HUES64 (cell line): ENCODE results near the gene MACROD2.

ENCODE experiments used
- H3K27ac ChIP-seq: 2 replicates; pipeline ENCODE4 v1.7.0; 2013; ENCODE audit warnings: low read depth, low read length, inconsistent platforms
- H3K27me3 ChIP-seq: 2 replicates; pipeline ENCODE4 v1.6.1; 2013; ENCODE audit warnings: mild to moderate bottlenecking, low read length; ENCODE audit not compliant: insufficient read depth
- H3K36me3 ChIP-seq: 2 replicates; pipeline ENCODE4 v1.6.1; 2013; ENCODE audit warnings: mild to moderate bottlenecking, low read length; ENCODE audit not compliant: insufficient read depth
- H3K4me1 ChIP-seq: 2 replicates; pipeline ENCODE4 v1.6.1; 2013; ENCODE audit warnings: mild to moderate bottlenecking, low read length, moderate library complexity; ENCODE audit not compliant: insufficient read depth
- H3K4me3 ChIP-seq: 2 replicates; pipeline ENCODE4 v1.5.1; 2013; ENCODE audit warnings: mild to moderate bottlenecking, low read length, moderate library complexity
- H3K9ac ChIP-seq: 2 replicates; pipeline ENCODE4 v1.6.1; 2013; ENCODE audit warnings: mild to moderate bottlenecking, low read depth, low read length
- H3K9me3 ChIP-seq: 2 replicates; pipeline ENCODE4 v1.6.1; 2013; ENCODE audit warnings: low read depth, low read length; ENCODE audit not compliant: insufficient read depth
- WGBS: fragments of 150-250, 120-280 bp; methylation state at CpG from one replicate; pipeline ENCODE4 v1.1.7; 2013; ENCODE audit warnings: missing lambda C conversion rate; 5-methylcytosine and 5-hydroxymethylcytosine counted together

The MACROD2 gene

DNA sequence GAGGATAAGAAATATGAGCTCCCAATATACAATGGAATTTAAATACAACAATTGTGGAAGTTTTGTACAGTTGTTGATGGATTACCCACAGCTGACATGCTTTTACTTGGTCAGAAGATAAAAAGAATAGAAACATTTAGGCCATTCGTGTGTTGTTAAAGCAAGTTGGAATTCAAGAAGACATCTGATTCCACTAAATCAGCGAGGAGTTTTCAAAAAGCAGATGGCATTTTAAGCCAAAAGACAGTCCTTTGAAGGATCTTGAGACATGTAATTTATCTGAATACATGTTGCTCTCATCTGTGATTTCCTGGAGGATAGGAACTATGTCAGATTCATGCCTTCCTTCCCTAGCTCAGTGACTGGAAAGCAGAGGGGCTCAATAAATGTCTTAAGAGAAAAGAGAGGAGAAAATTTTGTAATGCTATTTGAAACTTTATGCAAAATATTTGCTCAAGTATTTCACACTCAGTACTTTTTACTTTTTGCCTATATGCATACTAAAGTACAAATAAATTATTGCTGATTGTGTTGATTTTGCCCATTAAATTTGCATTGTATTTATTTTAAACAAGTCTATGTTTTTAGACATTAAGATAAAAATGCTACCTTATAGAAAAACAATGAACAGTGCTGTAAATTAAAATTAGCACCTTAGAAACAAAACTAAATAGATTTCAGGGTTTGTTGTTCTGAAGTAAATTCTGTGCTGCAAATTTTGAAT lies 1075.9 kb downstream of the MACROD2 start:
- WGBS = 93% methylated on average over 2 of the region's 2 CpGs
- Histone ChIP-seq H3K27ac (no peak overlapping the region), H3K36me3 (no peaks in the 10 kb centered on the region), H3K27me3 (no peaks in the 10 kb centered on the region), H3K4me3 (no peak overlapping the region), H3K4me1 (no peaks in the 10 kb centered on the region), H3K9ac (no peak overlapping the region), H3K9me3 (no peaks in the 10 kb centered on the region)

GRCh38 chr20:15072316-15072715 lies 1077.0 kb downstream of the MACROD2 start:
- Histone ChIP-seq H3K36me3 (no peaks in the 10 kb centered on the region), H3K27me3 (no peaks in the 10 kb centered on the region), H3K9ac (no peak overlapping the region), H3K9me3 (no peaks in the 10 kb centered on the region), H3K4me3 (no peak overlapping the region), H3K27ac (no peak overlapping the region), H3K4me1 (peaks cover 2% of the 10 kb centered on the region)

DNA sequence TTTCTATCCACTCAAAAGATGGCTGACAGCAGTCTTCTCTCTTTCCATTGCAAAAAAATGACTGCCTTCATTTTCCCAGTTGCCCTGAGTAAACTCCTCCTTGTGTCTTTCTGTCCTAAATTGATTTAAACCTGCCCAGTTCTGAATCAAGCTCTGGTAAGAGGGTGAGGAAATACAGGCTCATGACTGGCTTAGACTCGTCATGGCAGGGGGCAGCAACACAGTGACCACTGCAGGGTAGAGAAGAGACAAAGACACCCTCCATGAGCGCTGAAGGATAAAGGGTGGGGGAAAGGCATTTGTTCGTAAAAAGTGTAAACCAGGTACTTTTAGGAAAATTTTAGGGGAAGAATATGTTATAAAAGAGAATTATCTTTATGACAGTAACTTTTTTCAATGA lies 1080.3 kb downstream of the MACROD2 start:
- 80% methylated on average over 3 of the region's 3 CpGs for WGBS
- Histone ChIP-seq H3K9me3 (no peaks in the 10 kb centered on the region), H3K27me3 (no peaks in the 10 kb centered on the region), H3K9ac (no peak overlapping the region), H3K27ac (no peak overlapping the region), H3K4me3 (no peak overlapping the region), H3K36me3 (no peaks in the 10 kb centered on the region), H3K4me1 (peaks cover 9% of the 10 kb centered on the region)

GRCh38 chr20:15076785-15077184 lies 1081.5 kb downstream of the MACROD2 start:
- H3K9me3 ChIP-seq = no peaks in the 10 kb centered on the region
- no peak overlapping the region for H3K9ac ChIP-seq
- no CpG with 5 or more reads among the region's 1 CpG for WGBS
- H3K27me3 ChIP-seq = no peaks in the 10 kb centered on the region
- H3K27ac ChIP-seq = no peak overlapping the region
- H3K4me3 ChIP-seq = no peak overlapping the region
- H3K36me3 ChIP-seq = no peaks in the 10 kb centered on the region
- peaks cover 9% of the 10 kb centered on the region for H3K4me1 ChIP-seq

- WGBS = 77% methylated on average over 6 of the region's 6 CpGs
- no peaks in the 10 kb centered on the region for H3K9me3 ChIP-seq
- no peak overlapping the region for H3K9ac ChIP-seq
- H3K36me3 ChIP-seq = no peaks in the 10 kb centered on the region
- peaks cover 9% of the 10 kb centered on the region for H3K4me1 ChIP-seq
- H3K27me3 ChIP-seq = no peaks in the 10 kb centered on the region
- H3K27ac ChIP-seq = no peak overlapping the region
- no peak overlapping the region for H3K4me3 ChIP-seq
Observed at GRCh38 chr20:15077733-15078250, 1082.5 kb downstream of the MACROD2 start.

DNA sequence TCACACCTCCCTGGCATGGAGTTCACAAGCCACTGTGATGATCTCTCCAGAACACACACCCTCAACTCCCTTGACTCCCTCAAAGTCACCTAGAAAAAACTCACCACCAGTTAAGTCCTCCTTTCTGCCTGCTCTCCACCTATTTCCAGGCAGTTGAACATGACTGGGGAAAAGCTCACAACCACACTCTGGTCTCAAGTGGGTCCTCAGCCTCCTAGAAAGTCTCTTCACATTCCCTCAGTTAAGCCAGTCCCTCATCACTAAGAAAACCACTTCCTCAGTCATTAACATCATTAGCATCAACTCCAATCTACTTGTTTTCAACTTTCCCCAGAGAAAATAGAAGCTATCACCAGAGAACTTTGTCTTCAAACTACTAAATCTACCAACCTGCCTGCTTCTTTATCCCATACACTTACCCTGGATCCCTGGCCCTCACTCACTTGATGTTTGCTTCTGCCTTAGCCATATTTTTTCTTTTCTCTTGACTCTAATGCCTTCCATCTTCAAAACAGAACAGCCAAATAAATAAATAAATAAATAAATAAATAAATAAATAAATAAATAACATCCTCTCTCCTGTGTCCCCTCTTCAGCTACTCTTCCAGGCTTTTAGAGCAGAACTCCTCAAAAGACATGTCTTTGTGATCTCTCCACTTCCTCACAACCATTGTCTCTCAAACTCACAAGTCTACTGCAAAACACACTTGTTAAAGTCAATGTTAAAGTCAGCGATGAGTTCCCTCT lies 1084.5 kb downstream of the MACROD2 start:
- Histone ChIP-seq H3K36me3 (no peaks in the 10 kb centered on the region), H3K4me3 (no peak overlapping the region), H3K4me1 (peaks cover 9% of the 10 kb centered on the region), H3K9ac (no peak overlapping the region), H3K9me3 (no peaks in the 10 kb centered on the region), H3K27ac (no peak overlapping the region), H3K27me3 (no peaks in the 10 kb centered on the region)
- 93% methylated on average over 1 of the region's 1 CpG for WGBS

- Histone ChIP-seq H3K27ac (no peak overlapping the region), H3K36me3 (no peaks in the 10 kb centered on the region), H3K9ac (no peak overlapping the region), H3K4me1 (peaks cover 9% of the 10 kb centered on the region), H3K4me3 (no peak overlapping the region), H3K9me3 (no peaks in the 10 kb centered on the region), H3K27me3 (no peaks in the 10 kb centered on the region)
- 91% methylated on average over 1 of the region's 1 CpG for whole genome bisulfite sequencing
Observed at GRCh38 chr20:15081261-15081660, 1085.9 kb downstream of the MACROD2 start.

DNA sequence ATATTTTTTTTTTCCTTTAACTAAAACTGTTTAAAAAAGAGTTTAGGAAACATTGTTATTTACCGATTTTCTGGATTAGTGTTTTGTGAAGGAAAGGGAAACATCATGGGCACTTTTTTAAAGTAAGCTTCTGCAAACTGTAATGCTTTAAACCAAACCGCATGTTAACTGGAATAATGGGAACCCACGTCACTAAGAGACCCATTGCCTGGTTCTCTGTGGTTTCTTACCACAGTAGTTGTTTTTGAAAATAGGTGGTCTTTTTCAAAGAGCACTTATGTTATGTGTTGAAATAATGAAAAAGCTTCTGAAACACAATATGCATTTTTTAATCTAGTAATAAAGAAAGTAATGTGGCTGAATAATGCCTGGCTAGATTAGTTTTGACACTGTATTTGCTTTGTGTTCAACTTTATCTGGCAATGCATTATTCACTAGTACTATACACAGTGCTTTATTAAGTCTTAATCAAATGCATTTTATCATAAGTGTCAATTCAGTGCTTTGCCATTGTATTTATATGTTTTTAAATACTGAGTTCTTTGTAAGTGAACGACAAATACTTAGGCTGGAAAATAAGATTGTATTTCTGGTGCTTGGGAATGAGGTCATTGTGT lies 1096.2 kb downstream of the MACROD2 start:
- H3K27ac ChIP-seq = no peak overlapping the region
- H3K27me3 ChIP-seq = no peaks in the 10 kb centered on the region
- no peak overlapping the region for H3K4me3 ChIP-seq
- H3K36me3 ChIP-seq = no peaks in the 10 kb centered on the region
- H3K9ac ChIP-seq = no peak overlapping the region
- H3K4me1 ChIP-seq = no peaks in the 10 kb centered on the region
- 93% methylated on average over 4 of the region's 4 CpGs for WGBS
- no peaks in the 10 kb centered on the region for H3K9me3 ChIP-seq

GRCh38 chr20:15098351-15098750 lies 1103.0 kb downstream of the MACROD2 start:
- Histone ChIP-seq H3K36me3 (no peaks in the 10 kb centered on the region), H3K27me3 (no peaks in the 10 kb centered on the region), H3K9me3 (no peaks in the 10 kb centered on the region), H3K4me1 (no peaks in the 10 kb centered on the region), H3K9ac (no peak overlapping the region), H3K4me3 (no peak overlapping the region), H3K27ac (no peak overlapping the region)
- 91% methylated on average over 2 of the region's 4 CpGs for WGBS

- Histone ChIP-seq H3K27ac (no peak overlapping the region), H3K27me3 (no peaks in the 10 kb centered on the region), H3K9ac (no peak overlapping the region), H3K9me3 (no peaks in the 10 kb centered on the region), H3K4me3 (no peak overlapping the region), H3K4me1 (no peaks in the 10 kb centered on the region), H3K36me3 (no peaks in the 10 kb centered on the region)
- 80% methylated on average over 1 of the region's 1 CpG for WGBS
Observed at GRCh38 chr20:15099130-15099529, 1103.8 kb downstream of the MACROD2 start.

DNA sequence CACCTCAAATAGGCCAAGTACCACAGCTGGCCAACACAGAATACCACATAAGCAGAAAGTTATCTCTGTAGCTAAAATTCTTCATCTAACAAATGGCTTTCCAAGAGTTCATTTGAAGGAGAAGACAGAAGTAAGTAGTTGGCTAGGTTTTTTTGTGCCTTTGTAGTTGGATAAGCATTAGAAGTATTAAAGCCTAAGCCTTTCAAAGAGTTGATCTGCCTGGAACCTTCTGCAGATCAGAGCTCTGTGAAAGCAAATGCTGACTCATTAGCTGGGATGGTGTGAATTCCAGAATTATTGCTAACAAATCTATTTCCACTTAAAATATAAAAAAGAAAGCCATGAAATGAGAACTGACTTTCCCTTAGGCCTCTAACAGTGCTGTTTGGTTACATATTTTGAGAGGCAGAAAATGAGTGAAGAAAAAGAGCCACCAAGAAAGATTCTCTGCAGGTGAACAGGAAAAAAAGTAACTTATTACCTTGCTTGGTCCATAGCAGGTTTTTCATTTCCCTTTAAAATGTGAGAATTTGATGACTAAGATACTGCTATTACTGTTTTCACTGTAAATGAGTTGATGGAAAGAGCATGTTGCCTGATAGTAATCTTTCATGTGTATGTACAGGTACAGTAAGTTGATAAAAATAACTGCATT lies 1105.3 kb downstream of the MACROD2 start:
- Histone ChIP-seq H3K36me3 (no peaks in the 10 kb centered on the region), H3K4me3 (no peak overlapping the region), H3K9me3 (no peaks in the 10 kb centered on the region), H3K27me3 (no peaks in the 10 kb centered on the region), H3K4me1 (no peaks in the 10 kb centered on the region), H3K9ac (no peak overlapping the region), H3K27ac (no peak overlapping the region)
